ENCODE results near the gene HAND1. TPM values are rescaled to one million over a fixed set of nuclear protein-coding genes. Genes with fewer than 3 reads are reported as not detected.

HAND1 gene
- polyA plus RNA-seq, 1 experiment: not detected

GRCh38 chr5:154480847-154481246 is 2.8 kb upstream of the HAND1 start:
- peaks cover 2% of the 10 kb centered on the region for H3K9me3 ChIP-seq (ENCODE audit: control insufficient read depth, insufficient read depth, low read length)
- ChIA-PET POLR2A (no interaction called here), CTCF (interaction anchor here (1.6 kb wide), 1 partner anchor 40 kb away, joined by 4 read pairs; no protein-coding TSS in a partner anchor)
- no peak for TF ChIP-seq CTCF (IDR thresholded peaks at IDR 0.05; ENCODE audit: low read depth, low read length)
- no peak overlapping the region for H3K27ac ChIP-seq (ENCODE audit: low read depth, low read length)
- H3K27me3 ChIP-seq (ENCODE audit: control insufficient read depth, insufficient read depth, low read length): peaks cover 99% of the 10 kb centered on the region
- DNase-seq (ENCODE audit: low read depth, low spot score): no peak
- no peak overlapping the region for H3K4me3 ChIP-seq (ENCODE audit: low read depth, low read length)

GRCh38 chr5:154479944-154480750 is 2.1 kb upstream of the HAND1 start:
- DNase-seq (ENCODE audit: low read depth, low spot score): no peak
- Histone ChIP-seq H3K9me3 (ENCODE audit: control insufficient read depth, insufficient read depth, low read length) (peaks cover 6% of the 10 kb centered on the region), H3K4me3 (ENCODE audit: low read depth, low read length) (no peak overlapping the region), H3K27ac (ENCODE audit: low read depth, low read length) (no peak overlapping the region), H3K27me3 (ENCODE audit: control insufficient read depth, insufficient read depth, low read length) (peaks cover 99% of the 10 kb centered on the region)
- CTCF ChIA-PET: no interaction called here
- POLR2A ChIA-PET: no interaction called here
- TF ChIP-seq CTCF (IDR thresholded peaks at IDR 0.05; ENCODE audit: low read depth, low read length): no peak

- ChIA-PET CTCF (interaction anchor here (0.7 to 0.9 kb wide), 2 partner anchors 11 to 13 kb away, joined by 3 read pairs; no protein-coding TSS in a partner anchor), POLR2A (interaction anchor here (0.6 kb wide), 1 partner anchor 33 kb away, joined by 3 read pairs; no protein-coding TSS in a partner anchor)
- Histone ChIP-seq H3K4me3 (ENCODE audit: low read depth, low read length) (no peak overlapping the region), H3K9me3 (ENCODE audit: control insufficient read depth, insufficient read depth, low read length) (peaks cover 4% of the 10 kb centered on the region; the same call in 1 of the 2 replicates), H3K27ac (ENCODE audit: low read depth, low read length) (no peak overlapping the region), H3K27me3 (ENCODE audit: control insufficient read depth, insufficient read depth, low read length) (peaks cover 99% of the 10 kb centered on the region)
- no peak for TF ChIP-seq CTCF (IDR thresholded peaks at IDR 0.05; ENCODE audit: low read depth, low read length)
- DNase-seq (ENCODE audit: low read depth, low spot score): no peak
Observed at GRCh38 chr5:154479160-154479943, 1.3 kb upstream of the HAND1 start.

GRCh38 chr5:154478752-154479159 is 729 bp upstream of the HAND1 start:
- no peak for TF ChIP-seq CTCF (IDR thresholded peaks at IDR 0.05; ENCODE audit: low read depth, low read length)

More at GRCh38 chr5:154478752-154479159, 729 bp upstream of the HAND1 start:
- no peak overlapping the region for H3K27ac ChIP-seq (ENCODE audit: low read depth, low read length)
- CTCF ChIA-PET: interaction anchor here (0.7 to 0.9 kb wide), 2 partner anchors 11 to 12 kb away, joined by 3 read pairs; no protein-coding TSS in a partner anchor
- POLR2A ChIA-PET: interaction anchor here (0.6 kb wide), 2 partner anchors 32 to 42 kb away, joined by 3 read pairs; no protein-coding TSS in a partner anchor
- no peak for DNase-seq (ENCODE audit: low read depth, low spot score)
- H3K4me3 ChIP-seq (ENCODE audit: low read depth, low read length): no peak overlapping the region
- peaks cover 99% of the 10 kb centered on the region for H3K27me3 ChIP-seq (ENCODE audit: control insufficient read depth, insufficient read depth, low read length)
- H3K9me3 ChIP-seq (ENCODE audit: control insufficient read depth, insufficient read depth, low read length): peaks cover 5% of the 10 kb centered on the region; the same call in 1 of the 2 replicates
